Lower lobe of right lung (tissue), 2 donors: Measurements from ENCODE around the gene SLC24A3. TPM values are rescaled to one million over a fixed set of nuclear protein-coding genes. Genes with fewer than 3 reads are reported as not detected.

Experiments
- ATAC-seq, 2 donors: fragments of 200-7000 bp; cut with Tn5 transposase; one replicate each; pipeline ENCODE4 v1.9.1; 2020 to 2022; ENCODE audit warnings: mild to moderate bottlenecking in 2 of 2, moderate library complexity in 2 of 2
- DNase-seq: peaks from one replicate; pipeline ENCODE4 v3.0.0-alpha.2; 2020
- H3K27ac ChIP-seq: fragments of 200-600 bp; one replicate; pipeline ENCODE4 v1.8.0; 2022
- H3K27me3 ChIP-seq: fragments of 200-600 bp; one replicate; pipeline ENCODE4 v1.8.0; 2022; ENCODE audit warnings: low read depth
- H3K36me3 ChIP-seq: fragments of 200-600 bp; one replicate; pipeline ENCODE4 v1.8.0; 2022; ENCODE audit warnings: mild to moderate bottlenecking
- H3K4me1 ChIP-seq: fragments of 200-600 bp; one replicate; pipeline ENCODE4 v1.8.0; 2022
- H3K4me3 ChIP-seq: fragments of 200-600 bp; one replicate; pipeline ENCODE4 v1.8.0; 2022; ENCODE audit warnings: mild to moderate bottlenecking
- H3K9me3 ChIP-seq: fragments of 200-600 bp; one replicate; pipeline ENCODE4 v1.8.0; 2022
- CTCF ChIP-seq: fragments of 200-600 bp; IDR thresholded peaks from one replicate; pipeline ENCODE4 v1.8.0; 2022; ENCODE audit warnings: antibody characterized with exemption, mild to moderate bottlenecking
- intact Hi-C: fragments of 100-400 bp; cut with DNase I; formaldehyde crosslinking; loops from one replicate; pipeline ENCODE4 v1.11.0; 2022
- total RNA-seq: library from RNA; stranded (reverse); fragmentation: NEBNext Ultra II Directional; extraction: Animal tissue kit (Norgen Biotek cat#: 25700); gene quantifications from one replicate; pipeline ENCODE4 v1.2.1, GENCODE V29; 2021
- donor health status: DM: no; HTN: yes; CAD: no; lungs with severe emphysema.

SLC24A3 gene
- total RNA-seq, 1 donor from 2014 or later = 7.9 TPM

DNA sequence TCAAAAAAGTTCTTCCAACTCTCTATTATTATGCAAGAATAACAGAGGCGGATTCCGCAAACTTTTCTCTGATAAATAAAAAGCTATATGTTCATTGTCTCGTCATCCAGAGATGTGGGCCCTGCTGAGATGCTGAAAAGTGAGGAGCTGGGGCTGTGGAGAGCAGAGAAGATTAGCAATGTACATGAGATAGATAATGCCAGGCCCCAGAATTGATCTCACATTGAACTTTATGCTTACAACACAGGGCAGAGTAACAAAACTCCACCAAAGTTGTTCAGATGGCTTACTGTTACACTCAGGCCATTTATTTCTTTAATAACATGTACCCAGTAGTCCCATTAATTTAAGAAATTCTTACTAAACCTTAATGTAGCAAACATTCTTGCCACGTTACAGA, 512.9 kb downstream of the SLC24A3 start:
- no peaks in the 10 kb centered on the region for H3K9me3 ChIP-seq
- ATAC-seq (no peak), DNase-seq (no peak)
- no peak overlapping the region for H3K27ac ChIP-seq
- no peaks in the 10 kb centered on the region for H3K27me3 ChIP-seq
- H3K4me3 ChIP-seq = no peak overlapping the region
- H3K4me1 ChIP-seq = no peaks in the 10 kb centered on the region
- no peak for TF ChIP-seq CTCF
- H3K36me3 ChIP-seq = no peaks in the 10 kb centered on the region
- intact Hi-C loops = no loop called here

GRCh38 chr20:19725814-19726525, 513.5 kb downstream of the SLC24A3 start:
- H3K27ac ChIP-seq = no peak overlapping the region
- H3K36me3 ChIP-seq = no peaks in the 10 kb centered on the region
- no peak for ATAC-seq
- TF ChIP-seq CTCF = no peak
- DNase-seq = no peak
- no peak overlapping the region for H3K4me3 ChIP-seq
- H3K27me3 ChIP-seq = no peaks in the 10 kb centered on the region
- intact Hi-C loops = no loop called here
- H3K4me1 ChIP-seq = no peaks in the 10 kb centered on the region
- H3K9me3 ChIP-seq = no peaks in the 10 kb centered on the region

- H3K9me3 ChIP-seq = no peaks in the 10 kb centered on the region
- no peak overlapping the region for H3K4me3 ChIP-seq
- ATAC-seq = no peak
- H3K4me1 ChIP-seq = no peaks in the 10 kb centered on the region
- TF ChIP-seq CTCF = no peak
- no peak overlapping the region for H3K27ac ChIP-seq
- intact Hi-C loops = no loop called here
- no peaks in the 10 kb centered on the region for H3K36me3 ChIP-seq
- DNase-seq = no peak
- H3K27me3 ChIP-seq = no peaks in the 10 kb centered on the region
Observed at GRCh38 chr20:19727251-19727847, 514.9 kb downstream of the SLC24A3 start.

GRCh38 chr20:19729672-19730071, 517.2 kb downstream of the SLC24A3 start:
- Histone ChIP-seq H3K9me3 (no peaks in the 10 kb centered on the region), H3K36me3 (no peaks in the 10 kb centered on the region), H3K4me3 (no peak overlapping the region), H3K27me3 (no peaks in the 10 kb centered on the region), H3K4me1 (peaks cover under 1% of the 10 kb centered on the region), H3K27ac (no peak overlapping the region)
- no peak for TF ChIP-seq CTCF
- DNase-seq (no peak), ATAC-seq (no peak)
- intact Hi-C loops = no loop called here

GRCh38 chr20:19730706-19731105, 518.3 kb downstream of the SLC24A3 start:
- no peak for TF ChIP-seq CTCF
- no peaks in the 10 kb centered on the region for H3K9me3 ChIP-seq
- H3K27ac ChIP-seq = no peak overlapping the region
- no peak for DNase-seq
- peaks cover 10% of the 10 kb centered on the region for H3K4me1 ChIP-seq
- intact Hi-C loops = no loop called here
- H3K27me3 ChIP-seq = no peaks in the 10 kb centered on the region
- no peaks in the 10 kb centered on the region for H3K36me3 ChIP-seq
- no peak for ATAC-seq
- no peak overlapping the region for H3K4me3 ChIP-seq
